Peyer's patch (tissue), 4 donors: ENCODE data around the gene KCNK10.

Experiments
- POLR2A ChIP-seq, 2 donors: fragments of 450-650 bp; IDR thresholded peaks; one replicate each; pipeline ENCODE4 v1.5.1; 2017; ENCODE audit warnings: antibody characterized with exemption in 2 of 2, mild to moderate bottlenecking in 2 of 2, moderate library complexity in 2 of 2
- TF ChIP-seq, protein P1 (sequence below), 6 experiments: fragments of 450-650 bp in 4 of 6; fragments of 200-600 bp in 2 of 6; sonication (generic) in 1 of 6; IDR thresholded peaks; one replicate each; pipeline ENCODE4 v1.5.1; 2017 to 2019; ENCODE audit warnings: antibody characterized with exemption in 6 of 6, mild to moderate bottlenecking in 3 of 6, moderate library complexity in 1 of 6

DNA sequence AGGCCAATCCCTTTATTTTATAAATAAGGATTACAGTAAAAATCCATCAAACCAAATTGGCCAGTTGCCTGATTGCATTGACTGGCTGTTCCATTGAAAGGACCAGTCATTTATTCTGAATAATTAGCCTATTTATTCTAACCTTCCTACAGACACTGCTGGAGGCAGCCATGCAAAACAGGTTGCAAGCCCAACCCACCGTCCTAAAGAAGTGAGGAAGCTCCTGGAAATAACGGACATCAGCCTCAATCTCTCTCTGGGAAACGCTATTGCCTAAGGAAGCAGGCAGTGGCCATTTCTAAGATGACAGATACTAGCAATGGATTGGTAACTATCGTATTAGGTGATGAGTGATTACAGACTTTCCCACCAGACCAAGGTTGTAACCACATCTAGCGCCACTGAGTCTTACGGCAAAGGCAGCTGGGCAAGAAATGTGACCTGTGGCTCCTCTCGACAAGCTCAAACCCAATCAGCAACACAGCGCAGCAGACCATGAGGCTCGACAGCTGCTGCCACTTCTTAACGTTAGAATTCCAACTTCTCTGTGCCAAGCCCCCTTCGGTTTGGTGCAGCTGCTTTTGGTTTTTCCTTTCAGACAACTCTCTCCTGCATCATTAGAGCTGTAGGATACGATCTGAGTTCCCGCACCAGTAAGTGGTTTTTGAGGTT, 134.2 kb downstream of the KCNK10 start:
- TF ChIP-seq, protein P1, sequence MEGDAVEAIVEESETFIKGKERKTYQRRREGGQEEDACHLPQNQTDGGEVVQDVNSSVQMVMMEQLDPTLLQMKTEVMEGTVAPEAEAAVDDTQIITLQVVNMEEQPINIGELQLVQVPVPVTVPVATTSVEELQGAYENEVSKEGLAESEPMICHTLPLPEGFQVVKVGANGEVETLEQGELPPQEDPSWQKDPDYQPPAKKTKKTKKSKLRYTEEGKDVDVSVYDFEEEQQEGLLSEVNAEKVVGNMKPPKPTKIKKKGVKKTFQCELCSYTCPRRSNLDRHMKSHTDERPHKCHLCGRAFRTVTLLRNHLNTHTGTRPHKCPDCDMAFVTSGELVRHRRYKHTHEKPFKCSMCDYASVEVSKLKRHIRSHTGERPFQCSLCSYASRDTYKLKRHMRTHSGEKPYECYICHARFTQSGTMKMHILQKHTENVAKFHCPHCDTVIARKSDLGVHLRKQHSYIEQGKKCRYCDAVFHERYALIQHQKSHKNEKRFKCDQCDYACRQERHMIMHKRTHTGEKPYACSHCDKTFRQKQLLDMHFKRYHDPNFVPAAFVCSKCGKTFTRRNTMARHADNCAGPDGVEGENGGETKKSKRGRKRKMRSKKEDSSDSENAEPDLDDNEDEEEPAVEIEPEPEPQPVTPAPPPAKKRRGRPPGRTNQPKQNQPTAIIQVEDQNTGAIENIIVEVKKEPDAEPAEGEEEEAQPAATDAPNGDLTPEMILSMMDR (IDR thresholded peaks at IDR 0.05) = no peak
- no peak for TF ChIP-seq POLR2A (IDR thresholded peaks at IDR 0.05)
